ENCODE measurements around the gene IGFL2.
"Not testable (repeated sequence)": the region's sequence is repeated elsewhere in the genome, so short reads cannot be mapped to it uniquely, and the experiment has no call there.

IGFL2 gene

GRCh38 chr19:46147791-46148288 is at the start of gene IGFL2:
Gene IGFL2, plus strand, starts transcription at chr19:46148238. Its CDS starts 41 bp downstream, at chr19:46148279.
- DNase-seq: no peak

GRCh38 chr19:46100344-46100743 is 47.7 kb upstream of the IGFL2 start:
- DNase-seq: no peak

GRCh38 chr19:46101293-46101692 is 46.7 kb upstream of the IGFL2 start:
- no peak for DNase-seq

GRCh38 chr19:46102333-46102732 is 45.7 kb upstream of the IGFL2 start:
- not testable (repeated sequence) for DNase-seq

GRCh38 chr19:46107371-46107770 is 40.7 kb upstream of the IGFL2 start:
- DNase-seq: no peak

GRCh38 chr19:46109876-46110275 is 38.2 kb upstream of the IGFL2 start:
- no peak for DNase-seq

GRCh38 chr19:46111376-46111775 is 36.7 kb upstream of the IGFL2 start:
- no peak for DNase-seq

- no peak for DNase-seq
These were observed 35.5 kb upstream of the IGFL2 start for GRCh38 chr19:46112527-46112926.

- no peak for DNase-seq
These were observed 34.3 kb upstream of the IGFL2 start for GRCh38 chr19:46113726-46114125.

GRCh38 chr19:46115396-46116106 is 32.5 kb upstream of the IGFL2 start:
- no peak for DNase-seq

GRCh38 chr19:46116121-46116520 is 31.9 kb upstream of the IGFL2 start:
- no peak for DNase-seq

- no peak for DNase-seq
These were observed 29.9 kb upstream of the IGFL2 start for GRCh38 chr19:46118136-46118535.

- DNase-seq: no peak
These were observed 23.4 kb upstream of the IGFL2 start, which contains the start of gene IGFL3 for GRCh38 chr19:46124638-46125115. Gene IGFL3, minus strand, starts transcription at chr19:46124688. Its CDS starts 39 bp downstream, at chr19:46124649.

- no peak for DNase-seq
These were observed 22.6 kb upstream of the IGFL2 start for GRCh38 chr19:46125447-46125846.

GRCh38 chr19:46126086-46126580 is 21.9 kb upstream of the IGFL2 start:
- DNase-seq: no peak

- no peak for DNase-seq
These were observed 16.4 kb upstream of the IGFL2 start for GRCh38 chr19:46131485-46132143.

- no peak for DNase-seq
These were observed 15.4 kb upstream of the IGFL2 start for GRCh38 chr19:46132508-46133100.

- no peak for DNase-seq
These were observed 14.9 kb upstream of the IGFL2 start for GRCh38 chr19:46133101-46133627.

GRCh38 chr19:46133777-46134241 is 14.2 kb upstream of the IGFL2 start:
- DNase-seq: no peak

GRCh38 chr19:46134527-46134926 is 13.5 kb upstream of the IGFL2 start:
- DNase-seq: no peak

GRCh38 chr19:46137915-46138473 is 10.0 kb upstream of the IGFL2 start:
- DNase-seq: no peak

- DNase-seq: no peak
These were observed 6.6 kb upstream of the IGFL2 start for GRCh38 chr19:46141421-46141820.

- no peak for DNase-seq
These were observed 5.7 kb upstream of the IGFL2 start for GRCh38 chr19:46142294-46142693.

Data from GF-D8 (cell line).